Left lung (tissue), 10 donors: ENCODE data around the gene ZCCHC17. TPM values are rescaled to one million over a fixed set of nuclear protein-coding genes. Genes with fewer than 3 reads are reported as not detected.

Experiments used
- ATAC-seq: fragments of 200-7000 bp; cut with Tn5 transposase; one replicate; pipeline ENCODE4 v1.9.1; 2020; ENCODE audit warnings: moderate library complexity
- DNase-seq, 4 donors: peaks; one replicate each; pipeline ENCODE4 v3.0.0-alpha.2; 2013 to 2020
- H3K27ac ChIP-seq, 2 donors: fragments of 200-600 bp; sonication (generic) in 1 of 2; one replicate each; pipeline versions ENCODE4 v1.5.0 to v1.8.0; 2020 to 2021
- H3K27me3 ChIP-seq, 2 donors: fragments of 200-600 bp; sonication (generic) in 1 of 2; one replicate each; pipeline versions ENCODE4 v1.5.0 to v1.8.0; 2020 to 2021
- H3K36me3 ChIP-seq, 2 donors: fragments of 200-600 bp; sonication (generic) in 1 of 2; one replicate each; pipeline versions ENCODE4 v1.5.0 to v1.8.0; 2020 to 2021
- H3K4me1 ChIP-seq, 2 donors: fragments of 200-600 bp; one replicate each; pipeline ENCODE4 v1.8.0; 2021
- H3K4me3 ChIP-seq, 2 donors: fragments of 200-600 bp; sonication (generic) in 1 of 2; one replicate each; pipeline versions ENCODE4 v1.5.0 to v1.8.0; 2020 to 2021; ENCODE audit warnings: mild to moderate bottlenecking in 1 of 2
- H3K9me3 ChIP-seq, 2 donors: fragments of 200-600 bp; sonication (generic) in 1 of 2; one replicate each; pipeline versions ENCODE4 v1.5.0 to v1.8.0; 2020 to 2021
- CTCF ChIP-seq, 2 donors: fragments of 200-600 bp; sonication (generic) in 1 of 2; IDR thresholded peaks; one replicate each; pipeline versions ENCODE4 v1.5.0 to v1.8.0; 2021; ENCODE audit warnings: antibody characterized with exemption in 2 of 2
- intact Hi-C, 2 donors: fragments of 100-400 bp; cut with DNase I; formaldehyde crosslinking; loops; one replicate each; pipeline versions ENCODE4 v1.11.2 to v1.14.2; 2022
- polyA plus RNA-seq, 6 donors: library from polyadenylated mRNA; unstranded; fragments of 120-200 nt; gene quantifications; one replicate each; pipeline ENCODE4 v1.2.1, GENCODE V29; 2013; ENCODE audit not compliant: insufficient read length in 6 of 6
- total RNA-seq, 2 donors: library from RNA; stranded (reverse); fragmentation: NEBNext Ultra II Directional; extraction: Animal tissue kit (Norgen Biotek cat#: 25700); gene quantifications; one replicate each; pipeline ENCODE4 v1.2.1, GENCODE V29; 2021
- donor health status: DM: no; HTN: yes; CAD: no.
- donor health status: DM: no; HTN: no; CAD: no.

Gene ZCCHC17
- total and polyA plus RNA-seq, 8 donors: 20.1 to 51.7 (median 43.8) TPM

GRCh38 chr1:31348449-31348848, 51.6 kb downstream of the ZCCHC17 start:
- DNase-seq (no peak), ATAC-seq (no peak)
- Histone ChIP-seq H3K4me1 (no peaks in the 10 kb centered on the region), H3K27ac (no peak overlapping the region), H3K9me3 (no peaks in the 10 kb centered on the region), H3K4me3 (no peak overlapping the region), H3K36me3 (peaks cover 0 to 75% of the 10 kb centered on the region in 2 donors), H3K27me3 (no peaks in the 10 kb centered on the region)
- TF ChIP-seq CTCF (IDR thresholded peaks at IDR 0.05): no peak
- intact Hi-C loops: no loop called here

- no peaks in the 10 kb centered on the region for H3K9me3 ChIP-seq
- no peak overlapping the region for H3K27ac ChIP-seq
- no peak overlapping the region for H3K4me3 ChIP-seq
- ATAC-seq: no peak
- DNase-seq: no peak
- no peak for TF ChIP-seq CTCF (IDR thresholded peaks at IDR 0.05)
- H3K36me3 ChIP-seq: peaks cover 0 to 83% of the 10 kb centered on the region in 2 donors
- H3K27me3 ChIP-seq: no peaks in the 10 kb centered on the region
- H3K4me1 ChIP-seq: no peaks in the 10 kb centered on the region
- intact Hi-C loops: no loop called here
Observed at GRCh38 chr1:31354283-31354682, 57.5 kb downstream of the ZCCHC17 start.

GRCh38 chr1:31356427-31356826, 59.6 kb downstream of the ZCCHC17 start:
- Histone ChIP-seq H3K4me3 (no peak overlapping the region), H3K36me3 (peaks cover 0 to 81% of the 10 kb centered on the region in 2 donors), H3K27me3 (no peaks in the 10 kb centered on the region), H3K4me1 (no peaks in the 10 kb centered on the region), H3K27ac (no peak overlapping the region), H3K9me3 (no peaks in the 10 kb centered on the region)
- no peak for TF ChIP-seq CTCF (IDR thresholded peaks at IDR 0.05)
- ATAC-seq: no peak
- intact Hi-C loops: no loop called here
- no peak for DNase-seq

GRCh38 chr1:31361607-31362006, 64.8 kb downstream of the ZCCHC17 start:
- Histone ChIP-seq H3K27ac (no peak overlapping the region), H3K9me3 (no peaks in the 10 kb centered on the region), H3K36me3 (peaks cover 0 to 77% of the 10 kb centered on the region in 2 donors), H3K4me1 (no peaks in the 10 kb centered on the region), H3K27me3 (no peaks in the 10 kb centered on the region), H3K4me3 (no peak overlapping the region)
- TF ChIP-seq CTCF (IDR thresholded peaks at IDR 0.05): no peak
- DNase-seq: no peak
- intact Hi-C loops: no loop called here
- ATAC-seq: no peak

- intact Hi-C loops: no loop called here
- TF ChIP-seq CTCF (IDR thresholded peaks at IDR 0.05): no peak
Observed at GRCh38 chr1:31362032-31362431, 65.2 kb downstream of the ZCCHC17 start.

More at GRCh38 chr1:31362032-31362431, 65.2 kb downstream of the ZCCHC17 start:
- DNase-seq: no peak
- peaks cover 0 to 77% of the 10 kb centered on the region in 2 donors for H3K36me3 ChIP-seq
- H3K4me3 ChIP-seq: no peak overlapping the region
- no peak for ATAC-seq
- no peaks in the 10 kb centered on the region for H3K9me3 ChIP-seq
- H3K4me1 ChIP-seq: no peaks in the 10 kb centered on the region
- no peaks in the 10 kb centered on the region for H3K27me3 ChIP-seq
- no peak overlapping the region for H3K27ac ChIP-seq
